Measurements from ENCODE around the gene FBXO31. TPM values are rescaled to one million over a fixed set of nuclear protein-coding genes. Genes with fewer than 3 reads are reported as not detected.

The FBXO31 gene
- total RNA-seq, 2 donors from 2014 or later = 18.6 to 22.1 TPM

DNA sequence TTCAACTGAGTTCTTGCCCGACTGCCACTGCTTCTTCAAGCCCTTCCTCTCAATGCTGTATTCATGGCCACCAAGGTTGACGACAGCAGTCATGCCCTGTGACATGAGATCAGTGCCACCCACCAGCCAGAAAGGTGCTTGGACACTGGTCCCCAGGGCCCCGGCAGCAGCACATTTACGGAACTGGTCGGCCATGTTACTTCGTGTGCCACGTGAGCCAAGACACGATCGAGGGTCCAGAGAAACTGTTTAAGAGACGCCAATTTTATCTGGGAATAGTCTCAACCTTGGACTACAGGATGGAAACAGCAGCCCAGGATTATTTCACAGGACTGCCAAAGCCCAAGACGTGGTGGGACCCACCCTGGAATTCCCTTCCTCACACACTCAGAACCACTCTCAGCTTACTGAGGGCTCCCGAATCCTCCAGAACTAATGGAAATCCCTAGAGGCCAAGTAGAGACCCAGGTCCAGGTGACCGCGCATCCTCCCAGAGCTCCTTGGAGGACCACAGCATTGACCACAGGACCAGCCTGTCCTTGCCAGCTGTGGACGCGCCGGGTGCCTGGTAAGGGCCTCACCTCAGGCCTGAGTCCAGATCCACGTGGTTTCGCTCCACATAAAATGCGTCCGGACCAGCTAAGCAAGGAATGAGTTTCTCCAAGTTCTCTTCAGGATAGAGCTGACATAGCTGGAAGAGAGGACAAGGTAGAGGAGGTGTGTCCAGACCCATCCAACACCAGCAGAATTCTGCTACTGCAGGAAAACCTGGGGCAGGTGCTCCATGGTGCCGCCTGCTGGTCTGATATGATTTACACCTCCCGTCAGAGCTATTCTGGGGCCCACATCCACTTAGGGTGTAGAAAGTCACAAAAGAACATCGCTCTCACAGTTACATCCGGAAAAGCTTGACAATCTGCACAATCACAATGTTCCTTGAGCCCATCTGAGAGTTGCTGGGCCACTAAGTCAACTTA is 36.7 kb upstream of the FBXO31 start:
- Histone ChIP-seq H3K4me1 (ENCODE audit: control insufficient read depth, insufficient read depth, low read length) (no peaks in the 10 kb centered on the region), H3K27me3 (ENCODE audit: control insufficient read depth, insufficient read depth, low read length, poor library complexity, severe bottlenecking) (no peaks in the 10 kb centered on the region), H3K27ac (ENCODE audit: low read depth, low read length) (no peak overlapping the region), H3K36me3 (ENCODE audit: control insufficient read depth, insufficient read depth, low read length) (peaks cover 58% of the 10 kb centered on the region), H3K9me3 (ENCODE audit: control insufficient read depth, low read length) (no peaks in the 10 kb centered on the region), H3K9ac (ENCODE audit: extremely low read depth, low read length, poor library complexity, severe bottlenecking) (no peak overlapping the region), H3K4me3 (ENCODE audit: low read length) (no peak overlapping the region)
- 95 to 97% methylated on average over 23 to 25 of the region's 25 CpGs for WGBS, 2 experiments (ENCODE audit: insufficient coverage in 1 of 2, insufficient read length in 1 of 2)
- H3K27ac Mint-ChIP-seq = no peak overlapping the region
- H3K4me1 Mint-ChIP-seq = peaks cover 4% of the 10 kb centered on the region
- no peaks in the 10 kb centered on the region for H3K27me3 Mint-ChIP-seq (ENCODE audit: insufficient read depth)
- no peak for DNase-seq
- peaks cover 69% of the 10 kb centered on the region for H3K36me3 Mint-ChIP-seq (ENCODE audit: low read depth)
- no peak overlapping the region for H3K4me3 Mint-ChIP-seq
- TF ChIP-seq, protein P1, sequence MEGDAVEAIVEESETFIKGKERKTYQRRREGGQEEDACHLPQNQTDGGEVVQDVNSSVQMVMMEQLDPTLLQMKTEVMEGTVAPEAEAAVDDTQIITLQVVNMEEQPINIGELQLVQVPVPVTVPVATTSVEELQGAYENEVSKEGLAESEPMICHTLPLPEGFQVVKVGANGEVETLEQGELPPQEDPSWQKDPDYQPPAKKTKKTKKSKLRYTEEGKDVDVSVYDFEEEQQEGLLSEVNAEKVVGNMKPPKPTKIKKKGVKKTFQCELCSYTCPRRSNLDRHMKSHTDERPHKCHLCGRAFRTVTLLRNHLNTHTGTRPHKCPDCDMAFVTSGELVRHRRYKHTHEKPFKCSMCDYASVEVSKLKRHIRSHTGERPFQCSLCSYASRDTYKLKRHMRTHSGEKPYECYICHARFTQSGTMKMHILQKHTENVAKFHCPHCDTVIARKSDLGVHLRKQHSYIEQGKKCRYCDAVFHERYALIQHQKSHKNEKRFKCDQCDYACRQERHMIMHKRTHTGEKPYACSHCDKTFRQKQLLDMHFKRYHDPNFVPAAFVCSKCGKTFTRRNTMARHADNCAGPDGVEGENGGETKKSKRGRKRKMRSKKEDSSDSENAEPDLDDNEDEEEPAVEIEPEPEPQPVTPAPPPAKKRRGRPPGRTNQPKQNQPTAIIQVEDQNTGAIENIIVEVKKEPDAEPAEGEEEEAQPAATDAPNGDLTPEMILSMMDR (conservative IDR thresholded peaks at IDR 0.05) = peak; percentile 66
- H3K9me3 Mint-ChIP-seq = no peaks in the 10 kb centered on the region

- Mint-ChIP-seq H3K4me3 (no peak overlapping the region), H3K4me1 (no peaks in the 10 kb centered on the region), H3K27ac (no peak overlapping the region), H3K36me3 (ENCODE audit: low read depth) (peaks cover 60% of the 10 kb centered on the region), H3K27me3 (ENCODE audit: insufficient read depth) (no peaks in the 10 kb centered on the region), H3K9me3 (no peaks in the 10 kb centered on the region)
- Histone ChIP-seq H3K27ac (ENCODE audit: low read depth, low read length) (no peak overlapping the region), H3K4me3 (ENCODE audit: low read length) (no peak overlapping the region), H3K27me3 (ENCODE audit: control insufficient read depth, insufficient read depth, low read length, poor library complexity, severe bottlenecking) (no peaks in the 10 kb centered on the region), H3K4me1 (ENCODE audit: control insufficient read depth, insufficient read depth, low read length) (no peaks in the 10 kb centered on the region), H3K9me3 (ENCODE audit: control insufficient read depth, low read length) (no peaks in the 10 kb centered on the region), H3K36me3 (ENCODE audit: control insufficient read depth, insufficient read depth, low read length) (peaks cover 60% of the 10 kb centered on the region), H3K9ac (ENCODE audit: extremely low read depth, low read length, poor library complexity, severe bottlenecking) (no peak overlapping the region)
- DNase-seq = no peak
- TF ChIP-seq, protein P1 (conservative IDR thresholded peaks at IDR 0.05) = no peak
- 74 to 100% methylated on average over 1 to 4 of the region's 6 CpGs for WGBS, 2 experiments (ENCODE audit: insufficient coverage in 1 of 2, insufficient read length in 1 of 2)
These were observed 35.1 kb upstream of the FBXO31 start for GRCh38 chr16:87418644-87419043.

GRCh38 chr16:87418216-87418615 is 34.6 kb upstream of the FBXO31 start:
- H3K27me3 ChIP-seq (ENCODE audit: control insufficient read depth, insufficient read depth, low read length, poor library complexity, severe bottlenecking) = no peaks in the 10 kb centered on the region
- WGBS, 2 experiments (ENCODE audit: insufficient coverage in 1 of 2, insufficient read length in 1 of 2) = 96 to 97% methylated on average over 8 to 18 of the region's 18 CpGs
- H3K27ac Mint-ChIP-seq = no peak overlapping the region

More at GRCh38 chr16:87418216-87418615, 34.6 kb upstream of the FBXO31 start:
- H3K27me3 Mint-ChIP-seq (ENCODE audit: insufficient read depth) = no peaks in the 10 kb centered on the region
- peaks cover 62% of the 10 kb centered on the region for H3K36me3 Mint-ChIP-seq (ENCODE audit: low read depth)
- DNase-seq = no peak
- TF ChIP-seq, protein P1 (conservative IDR thresholded peaks at IDR 0.05) = no peak
- no peak overlapping the region for H3K4me3 ChIP-seq (ENCODE audit: low read length)
- no peak overlapping the region for H3K9ac ChIP-seq (ENCODE audit: extremely low read depth, low read length, poor library complexity, severe bottlenecking)
- no peaks in the 10 kb centered on the region for H3K9me3 Mint-ChIP-seq
- H3K36me3 ChIP-seq (ENCODE audit: control insufficient read depth, insufficient read depth, low read length) = peaks cover 56% of the 10 kb centered on the region
- no peaks in the 10 kb centered on the region for H3K9me3 ChIP-seq (ENCODE audit: control insufficient read depth, low read length)
- H3K27ac ChIP-seq (ENCODE audit: low read depth, low read length) = no peak overlapping the region
- no peaks in the 10 kb centered on the region for H3K4me1 Mint-ChIP-seq
- H3K4me3 Mint-ChIP-seq = no peak overlapping the region
- no peaks in the 10 kb centered on the region for H3K4me1 ChIP-seq (ENCODE audit: control insufficient read depth, insufficient read depth, low read length)

Data from endodermal cell (in vitro differentiated cells).